Calu3 (cell line): ENCODE measurements around the gene GRPEL1. TPM values are rescaled to one million over a fixed set of nuclear protein-coding genes. Genes with fewer than 3 reads are reported as not detected.

ENCODE experiments used
- BruUV-seq: library from RNA; stranded (reverse); fragments of 400-500 nt; replicated peaks from 2 replicates; lab custom pipeline; 2021; lab: Mats Ljungman, UMichigan
- CTCF ChIA-PET: fragments of 300-600 bp; sonication (Branson Sonifier 250); formaldehyde crosslinking; loops from one replicate; lab custom pipeline; 2022; ENCODE audit warnings: antibody characterized with exemption; lab: Charles Lee
- DNase-seq: peaks from one replicate; pipeline ENCODE4 v3.0.0; 2022
- H3K27ac Mint-ChIP-seq: one replicate; pipeline ENCODE4 v1.8.0; 2022; ENCODE audit warnings: mixed read lengths; ENCODE audit not compliant: unreplicated experiment
- H3K27me3 Mint-ChIP-seq: one replicate; pipeline ENCODE4 v1.8.0; 2022; ENCODE audit warnings: mixed read lengths; ENCODE audit not compliant: unreplicated experiment
- H3K36me3 Mint-ChIP-seq: one replicate; pipeline ENCODE4 v1.8.0; 2022; ENCODE audit warnings: mild to moderate bottlenecking, moderate library complexity, mixed read lengths; ENCODE audit not compliant: insufficient read depth, unreplicated experiment
- H3K4me1 Mint-ChIP-seq: one replicate; pipeline ENCODE4 v1.8.0; 2022; ENCODE audit warnings: mild to moderate bottlenecking, low read depth, mixed read lengths; ENCODE audit not compliant: unreplicated experiment
- H3K4me3 Mint-ChIP-seq: one replicate; pipeline ENCODE4 v1.8.0; 2022; ENCODE audit warnings: mild to moderate bottlenecking, low read depth, moderate library complexity, mixed read lengths; ENCODE audit not compliant: unreplicated experiment
- H3K9me3 Mint-ChIP-seq: one replicate; pipeline ENCODE4 v1.8.0; 2022; ENCODE audit warnings: low read depth, mixed read lengths; ENCODE audit not compliant: unreplicated experiment
- intact Hi-C: fragments of 100-400 bp; cut with micrococcal nuclease; formaldehyde crosslinking; loops from one replicate; pipeline ENCODE4 v1.10.0; 2022; ENCODE audit not compliant: unreplicated experiment
- total RNA-seq: library from RNA; stranded (reverse); gene quantifications from 2 replicates; pipeline ENCODE4 v1.2.3, GENCODE V29; 2022
- TF ChIP-seq, protein P1 (sequence below): fragments of 200-600 bp; IDR thresholded peaks from one replicate; pipeline ENCODE4 v1.8.0; 2022; ENCODE audit warnings: antibody characterized with exemption; ENCODE audit not compliant: unreplicated experiment

GRPEL1 gene
- total RNA-seq, 1 experiment from 2014 or later: 32.2 TPM

DNA sequence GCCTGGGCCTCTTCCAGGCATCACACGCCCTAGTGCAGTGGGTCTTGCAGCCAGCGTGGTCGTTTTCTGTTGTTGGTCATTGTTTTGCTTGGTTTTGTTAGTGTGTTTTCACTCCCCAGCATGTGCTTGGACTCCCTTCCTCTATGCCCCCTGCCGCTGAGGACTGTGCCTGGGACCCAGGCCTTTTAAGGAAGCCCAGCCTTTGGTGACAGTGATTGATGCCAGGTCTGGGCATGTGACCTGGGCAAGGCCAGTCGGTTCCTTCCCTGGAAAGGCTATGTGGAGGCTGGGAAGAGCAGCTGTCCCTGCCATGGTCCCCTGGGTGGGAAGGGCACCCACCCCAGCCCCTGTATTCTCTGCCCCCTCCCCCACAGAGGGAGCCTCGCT is 8.8 kb upstream of the GRPEL1 start:
- Mint-ChIP-seq H3K9me3 (no peaks in the 10 kb centered on the region), H3K36me3 (no peaks in the 10 kb centered on the region), H3K27me3 (peaks cover 29% of the 10 kb centered on the region), H3K4me1 (no peaks in the 10 kb centered on the region), H3K27ac (no peak overlapping the region), H3K4me3 (no peak overlapping the region)
- BruUV-seq: no TSS peak
- TF ChIP-seq, protein P1, sequence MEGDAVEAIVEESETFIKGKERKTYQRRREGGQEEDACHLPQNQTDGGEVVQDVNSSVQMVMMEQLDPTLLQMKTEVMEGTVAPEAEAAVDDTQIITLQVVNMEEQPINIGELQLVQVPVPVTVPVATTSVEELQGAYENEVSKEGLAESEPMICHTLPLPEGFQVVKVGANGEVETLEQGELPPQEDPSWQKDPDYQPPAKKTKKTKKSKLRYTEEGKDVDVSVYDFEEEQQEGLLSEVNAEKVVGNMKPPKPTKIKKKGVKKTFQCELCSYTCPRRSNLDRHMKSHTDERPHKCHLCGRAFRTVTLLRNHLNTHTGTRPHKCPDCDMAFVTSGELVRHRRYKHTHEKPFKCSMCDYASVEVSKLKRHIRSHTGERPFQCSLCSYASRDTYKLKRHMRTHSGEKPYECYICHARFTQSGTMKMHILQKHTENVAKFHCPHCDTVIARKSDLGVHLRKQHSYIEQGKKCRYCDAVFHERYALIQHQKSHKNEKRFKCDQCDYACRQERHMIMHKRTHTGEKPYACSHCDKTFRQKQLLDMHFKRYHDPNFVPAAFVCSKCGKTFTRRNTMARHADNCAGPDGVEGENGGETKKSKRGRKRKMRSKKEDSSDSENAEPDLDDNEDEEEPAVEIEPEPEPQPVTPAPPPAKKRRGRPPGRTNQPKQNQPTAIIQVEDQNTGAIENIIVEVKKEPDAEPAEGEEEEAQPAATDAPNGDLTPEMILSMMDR: no peak
- intact Hi-C loops: loop anchor here (10.0 kb wide), 1 partner anchor 92 kb away; no protein-coding TSS in a partner anchor
- CTCF ChIA-PET: no interaction called here
- no peak for DNase-seq

- no peak for DNase-seq
- Mint-ChIP-seq H3K9me3 (no peaks in the 10 kb centered on the region), H3K27me3 (peaks cover 33% of the 10 kb centered on the region), H3K27ac (no peak overlapping the region), H3K36me3 (no peaks in the 10 kb centered on the region), H3K4me1 (peaks cover 1% of the 10 kb centered on the region), H3K4me3 (no peak overlapping the region)
- TF ChIP-seq, protein P1: no peak
- CTCF ChIA-PET: no interaction called here
- intact Hi-C loops: loop anchor here (10.0 kb wide), 1 partner anchor 91 kb away; no protein-coding TSS in a partner anchor
- no TSS peak for BruUV-seq
These were observed 8.3 kb upstream of the GRPEL1 start for GRCh38 chr4:7075962-7076695.

- Mint-ChIP-seq H3K9me3 (no peaks in the 10 kb centered on the region), H3K36me3 (no peaks in the 10 kb centered on the region), H3K4me1 (peaks cover 8% of the 10 kb centered on the region), H3K27ac (no peak overlapping the region), H3K4me3 (no peak overlapping the region), H3K27me3 (peaks cover 30% of the 10 kb centered on the region)
- no peak for DNase-seq
- BruUV-seq: no TSS peak
- TF ChIP-seq, protein P1: no peak
- intact Hi-C loops: loop anchor here (10.0 kb wide), 1 partner anchor 90 kb away; no protein-coding TSS in a partner anchor
- CTCF ChIA-PET: no interaction called here
These were observed 6.6 kb upstream of the GRPEL1 start for GRCh38 chr4:7074426-7074825.

DNA sequence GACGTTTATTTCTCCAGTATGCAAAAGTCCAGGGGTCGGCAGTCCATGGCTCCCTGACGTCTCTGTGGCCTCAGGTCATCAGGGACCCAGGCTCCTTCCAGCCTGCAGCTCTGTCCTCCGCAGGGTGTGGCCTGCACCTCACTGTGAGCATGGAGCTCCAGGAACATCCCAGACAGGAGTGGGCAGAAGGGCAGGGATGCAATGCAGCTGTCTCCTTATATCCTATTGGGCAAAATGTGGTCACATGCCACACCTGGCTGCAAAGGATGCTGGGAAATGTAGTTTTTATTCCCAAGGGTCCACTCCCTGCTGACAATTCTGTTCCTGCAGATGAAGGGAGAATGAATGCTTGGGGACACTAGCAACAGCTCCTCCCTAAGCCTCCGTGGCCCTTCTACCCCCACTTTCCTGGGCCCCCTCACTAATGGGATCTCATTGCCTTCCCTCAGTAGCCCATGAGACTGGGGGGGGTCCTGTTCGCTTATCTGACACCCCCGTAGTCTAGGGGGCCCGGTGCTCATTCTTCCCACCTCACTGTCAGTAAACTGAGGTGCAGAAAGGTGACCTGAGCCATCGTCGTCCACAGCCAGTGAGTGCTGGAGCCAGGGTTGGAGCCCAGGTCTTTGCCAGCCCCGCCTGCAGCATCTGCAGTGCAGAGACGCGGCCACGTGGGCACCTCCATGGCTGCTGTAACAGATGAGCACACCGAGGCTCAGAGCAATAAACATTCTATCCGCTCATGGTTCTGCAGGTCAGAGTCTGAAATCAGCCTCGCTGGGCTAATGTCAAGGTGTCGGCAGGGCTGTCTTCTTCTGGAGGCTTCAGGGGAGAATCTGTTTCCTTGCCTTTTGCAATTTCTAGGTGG is 5.9 kb upstream of the GRPEL1 start:
- Mint-ChIP-seq H3K27ac (no peak overlapping the region), H3K9me3 (no peaks in the 10 kb centered on the region), H3K4me3 (no peak overlapping the region), H3K36me3 (peaks cover under 1% of the 10 kb centered on the region), H3K27me3 (peaks cover 30% of the 10 kb centered on the region), H3K4me1 (peaks cover 8% of the 10 kb centered on the region)
- intact Hi-C loops: loop anchor here (10.0 kb wide), 1 partner anchor 89 kb away; no protein-coding TSS in a partner anchor
- no TSS peak for BruUV-seq
- TF ChIP-seq, protein P1: no peak
- CTCF ChIA-PET: no interaction called here
- peak; percentile 43 for DNase-seq
